Jurkat, Clone E6-1 (cell line): ENCODE measurements around the gene HLA-DRB5. TPM values are rescaled to one million over a fixed set of nuclear protein-coding genes. Genes with fewer than 3 reads are reported as not detected.
A peak's percentile ranks its signal among the peaks of the same experiment; 100 is the strongest.
"Not testable (repeated sequence)": the region's sequence is repeated elsewhere in the genome, so short reads cannot be mapped to it uniquely, and the experiment has no call there.

Source experiments
- DNase-seq: peaks from one replicate; pipeline ENCODE4 v3.0.0-alpha.2; 2011; ENCODE audit warnings: low read depth, low spot score
- H3K4me3 ChIP-seq: 2 replicates; pipeline ENCODE4 v1.5.1; 2011; ENCODE audit warnings: mild to moderate bottlenecking, low read length, control low read depth, moderate library complexity
- polyA plus RNA-seq: library from polyadenylated mRNA; unstranded; fragments of >200 nt; gene quantifications from one replicate; pipeline ENCODE4 v1.2.1, GENCODE V29; 2012; ENCODE audit warnings: missing spikeins; ENCODE audit not compliant: insufficient read length, insufficient read depth

HLA-DRB5 gene
- polyA plus RNA-seq: 1.9 TPM

- DNase-seq: peak; percentile 7
- H3K4me3 ChIP-seq: no peak within 1 kb of the TSS
Measured at GRCh38 chr6:32529697-32530430, at the start of gene HLA-DRB5. TSS of gene HLA-DRB5 (minus strand) at chr6:32530287. CDS start at chr6:32530224, 63 bp downstream.

- H3K4me3 ChIP-seq: no peak overlapping the region
- no peak for DNase-seq
Measured at GRCh38 chr6:32578962-32579361, 48.9 kb upstream of the HLA-DRB5 start.

DNA sequence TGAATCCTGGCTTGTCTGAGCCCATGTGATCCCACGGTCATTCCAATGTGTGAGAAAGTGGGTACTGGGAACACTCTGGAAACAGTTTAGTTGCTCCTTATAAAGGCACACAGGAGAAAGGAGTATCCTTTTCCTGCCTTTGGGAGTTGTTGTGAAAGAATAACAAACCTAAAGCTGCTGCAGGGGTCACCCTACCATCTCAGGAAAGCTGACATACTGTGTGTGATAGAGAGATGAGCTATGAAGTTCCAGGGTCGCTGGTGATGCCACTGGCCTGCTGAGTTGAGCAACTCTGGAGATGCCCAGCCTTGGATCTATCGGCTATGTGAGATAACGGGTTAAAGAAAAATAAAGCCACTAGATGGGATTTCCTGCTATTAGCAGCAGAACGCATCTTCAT, 47.4 kb upstream of the HLA-DRB5 start:
- DNase-seq, H3K4me3 ChIP-seq: not testable (repeated sequence)

DNA sequence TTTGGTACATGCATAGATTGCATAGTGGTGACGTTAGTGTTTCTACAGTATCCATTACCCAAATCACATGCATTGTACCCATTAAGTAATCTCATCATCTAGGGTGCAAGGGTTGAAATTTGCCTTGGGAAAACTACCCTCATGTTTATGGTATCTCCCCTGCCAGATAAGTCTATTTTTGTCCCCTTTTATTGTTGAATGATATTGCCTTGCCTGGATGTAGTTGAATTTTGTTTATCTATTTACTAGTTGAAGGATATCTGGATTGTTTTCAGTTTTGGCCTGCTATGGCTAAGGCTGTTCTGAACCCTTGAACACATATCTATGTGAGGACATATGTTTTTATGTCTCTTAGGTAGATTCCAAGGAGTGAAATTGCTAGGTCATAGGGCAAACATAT, 46.2 kb upstream of the HLA-DRB5 start:
- DNase-seq: no peak
- H3K4me3 ChIP-seq: no peak overlapping the region

DNA sequence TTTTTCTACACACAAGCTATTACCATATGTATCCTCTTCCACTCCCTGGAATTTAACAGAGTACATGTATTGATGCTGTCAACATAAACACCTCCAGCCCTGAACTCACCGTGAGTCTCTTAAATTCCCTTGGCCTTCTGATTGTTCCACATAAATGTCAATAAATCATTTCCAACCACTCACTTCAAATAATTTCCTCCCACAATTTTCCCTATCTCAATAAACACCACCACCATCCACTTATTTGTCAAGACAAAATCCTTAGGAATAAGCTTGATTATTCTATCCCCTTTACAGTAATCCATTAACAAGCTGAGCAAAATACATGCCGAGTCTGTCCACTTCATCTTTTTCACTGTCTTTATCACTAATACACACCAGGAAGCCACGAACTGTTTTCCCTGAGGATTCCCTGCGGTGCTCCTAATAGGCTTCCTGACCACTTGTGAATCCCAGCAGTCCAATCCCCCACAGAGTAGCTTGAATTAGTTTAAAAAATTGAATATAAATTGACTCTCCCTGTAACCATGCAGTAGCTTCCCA, 40.3 kb upstream of the HLA-DRB5 start:
- H3K4me3 ChIP-seq: no peak overlapping the region
- no peak for DNase-seq

DNA sequence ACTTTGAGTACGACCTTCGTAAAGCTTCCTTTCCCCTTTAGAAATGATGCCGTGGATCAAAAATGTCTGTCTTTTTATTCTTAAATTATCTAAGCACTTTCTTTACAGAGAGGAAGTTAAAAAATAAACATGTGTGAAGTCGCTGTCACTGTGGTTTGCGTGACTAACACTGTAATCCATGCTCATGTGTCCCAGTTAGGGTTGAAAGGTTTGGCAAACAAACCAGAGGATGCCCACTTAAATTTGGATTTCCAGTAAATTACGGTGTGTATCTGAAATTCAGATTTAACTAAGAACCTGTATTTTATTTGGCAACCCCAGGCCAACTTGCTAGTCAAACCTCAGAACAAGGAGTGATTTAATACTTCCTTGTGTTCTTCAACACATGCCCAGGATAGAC, 38.5 kb upstream of the HLA-DRB5 start:
- no peak overlapping the region for H3K4me3 ChIP-seq
- DNase-seq: no peak

- no peak for DNase-seq
- no peak overlapping the region for H3K4me3 ChIP-seq
Measured at GRCh38 chr6:32566957-32567356, 36.9 kb upstream of the HLA-DRB5 start.

DNA sequence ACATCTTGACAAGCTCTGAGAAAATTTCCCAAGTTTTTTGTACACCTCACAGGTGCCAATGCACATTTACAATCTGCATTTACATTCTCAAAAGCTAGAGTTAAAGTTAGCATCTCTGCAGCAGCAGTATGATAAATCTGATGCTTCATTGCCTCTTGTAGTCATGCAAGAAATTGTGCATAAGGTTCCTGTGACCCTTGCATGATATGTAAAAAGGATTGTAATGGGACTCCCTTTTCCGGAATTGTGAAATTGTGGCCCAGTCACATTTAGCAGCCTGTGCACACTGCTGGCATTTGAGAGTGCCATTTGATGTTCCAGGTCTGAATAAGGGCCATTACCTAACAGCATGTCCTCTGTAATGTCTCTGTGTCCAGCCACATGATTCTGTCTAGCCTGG, 35.4 kb upstream of the HLA-DRB5 start:
- no peak overlapping the region for H3K4me3 ChIP-seq
- no peak for DNase-seq

GRCh38 chr6:32562940-32563339, 32.9 kb upstream of the HLA-DRB5 start:
- no peak for DNase-seq
- H3K4me3 ChIP-seq: no peak overlapping the region

DNA sequence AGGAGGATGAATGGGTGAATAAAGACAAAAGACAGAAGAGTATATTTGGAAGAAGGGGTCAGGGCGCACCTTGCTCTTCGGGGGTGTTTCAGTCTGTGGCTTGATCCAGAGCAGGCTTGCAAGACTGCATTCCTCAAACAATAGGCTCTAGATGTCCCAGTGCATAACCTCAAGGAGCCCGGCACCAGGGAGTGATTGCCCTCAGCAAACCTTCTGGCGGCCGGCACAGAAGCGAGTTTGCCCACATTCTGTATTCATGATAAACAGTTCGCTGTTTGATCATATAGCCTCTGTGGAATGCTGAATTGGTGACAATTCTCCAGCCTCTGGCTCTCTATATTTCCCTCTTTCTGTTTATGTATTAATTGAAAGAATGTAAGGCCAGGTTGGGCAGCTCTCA, 29.7 kb upstream of the HLA-DRB5 start:
- no peak for DNase-seq
- H3K4me3 ChIP-seq: no peak overlapping the region

DNA sequence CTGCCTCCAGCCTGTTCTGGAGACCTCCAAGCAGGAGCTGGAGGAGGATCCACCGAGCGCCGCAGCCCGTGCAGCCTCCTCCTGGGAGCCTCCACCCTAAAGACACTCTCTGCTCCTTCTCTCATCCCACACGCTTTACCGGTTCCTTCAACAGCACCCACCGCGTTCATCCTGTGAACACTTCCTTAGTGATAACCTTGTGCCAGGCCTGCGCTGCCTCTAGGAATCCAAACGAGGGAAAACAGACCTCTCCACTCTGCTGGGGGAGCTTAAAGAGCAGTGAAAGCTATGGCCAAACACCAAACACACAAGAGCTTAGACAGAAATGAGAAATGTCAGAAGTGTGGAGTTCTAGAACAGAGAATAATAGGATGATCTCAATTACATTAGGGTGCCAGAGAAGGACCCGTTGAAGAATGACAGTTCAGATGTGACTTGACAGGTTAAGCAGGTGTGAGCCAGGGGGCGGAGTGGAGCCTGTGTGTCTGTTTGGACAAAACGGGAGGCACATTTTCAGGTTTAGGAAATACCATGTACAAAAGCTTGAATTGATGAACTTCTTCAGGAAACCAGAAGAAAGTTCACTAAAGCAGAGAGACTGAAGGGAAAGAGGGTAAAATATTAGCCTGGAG, 28.5 kb upstream of the HLA-DRB5 start:
- no peak for DNase-seq
- H3K4me3 ChIP-seq: no peak overlapping the region

DNA sequence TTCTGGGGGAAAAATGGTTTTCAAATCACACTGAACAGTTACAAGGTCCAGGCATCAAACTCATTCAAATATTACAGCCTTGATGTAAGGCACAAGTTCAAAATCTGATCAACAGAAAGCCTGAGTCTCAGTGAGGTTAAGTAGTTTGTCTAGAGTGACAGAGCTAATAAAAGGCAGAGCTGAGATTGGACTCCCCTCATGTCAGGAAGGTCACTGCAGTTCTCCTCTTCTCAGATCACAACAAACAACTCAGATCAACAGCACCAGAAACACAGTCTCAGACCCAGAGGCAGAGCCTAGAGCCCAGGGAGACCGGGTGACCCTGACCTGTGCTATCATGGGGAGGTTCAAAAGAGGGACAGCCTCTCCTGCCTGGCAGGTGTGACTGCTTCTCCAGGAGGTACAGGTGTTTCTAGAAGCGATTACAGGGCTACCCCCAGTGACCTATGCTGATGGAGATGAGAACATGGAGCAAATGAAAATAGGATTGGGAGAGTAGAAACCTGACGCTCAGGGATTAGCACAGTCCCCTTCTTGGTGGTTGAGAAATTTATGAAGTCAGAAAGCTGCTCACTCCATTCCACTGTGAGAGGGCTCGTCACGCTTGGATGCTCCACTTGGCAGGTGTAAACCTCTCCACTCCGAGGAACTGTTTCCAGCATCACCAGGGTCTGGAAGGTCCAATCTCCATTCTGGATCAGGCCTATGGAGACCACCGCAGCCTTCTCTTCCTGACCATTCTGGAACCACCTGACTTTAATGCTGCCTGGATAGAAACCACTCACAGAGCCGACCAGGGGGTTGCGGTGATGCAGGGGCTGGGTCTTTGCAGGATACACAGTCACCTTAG, 24.3 kb upstream of the HLA-DRB5 start:
- no peak overlapping the region for H3K4me3 ChIP-seq

DNA sequence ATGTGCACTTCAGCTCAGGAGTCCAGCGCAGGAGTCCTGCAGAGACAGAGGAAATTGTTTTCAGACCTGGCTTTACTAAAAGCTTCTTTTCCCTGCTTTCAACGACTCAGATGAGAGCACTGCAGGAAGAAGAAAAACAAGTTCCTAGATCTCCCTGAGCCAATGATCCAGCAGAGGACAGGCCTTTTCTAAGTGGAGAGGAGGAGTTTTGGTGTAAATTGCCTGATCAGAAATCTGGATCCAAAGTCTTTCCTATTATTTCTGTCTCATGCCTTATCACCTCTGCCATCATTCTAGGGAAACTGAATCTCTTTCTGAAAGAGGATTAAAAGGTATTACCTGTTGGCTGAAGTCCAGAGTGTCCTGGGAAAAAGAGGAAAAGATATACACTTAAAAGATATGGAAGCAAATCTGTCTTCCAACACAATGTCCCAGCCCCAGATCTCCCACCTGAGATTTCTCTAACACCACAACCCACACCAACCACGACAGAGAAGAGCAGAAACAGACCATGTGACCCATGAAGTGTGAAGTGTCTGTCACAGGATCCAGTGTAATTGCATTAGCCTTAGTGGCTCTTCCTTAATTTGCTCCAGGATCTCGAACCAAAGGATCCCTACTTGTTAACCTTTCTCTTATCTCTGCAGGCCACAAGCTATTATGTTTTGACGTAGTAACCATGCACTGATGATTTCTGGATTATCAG, 23.1 kb upstream of the HLA-DRB5 start:
- H3K4me3 ChIP-seq: no peak overlapping the region
- no peak for DNase-seq

More for the DNA sequence above, 24.3 kb upstream of the HLA-DRB5 start:
- DNase-seq: no peak

DNA sequence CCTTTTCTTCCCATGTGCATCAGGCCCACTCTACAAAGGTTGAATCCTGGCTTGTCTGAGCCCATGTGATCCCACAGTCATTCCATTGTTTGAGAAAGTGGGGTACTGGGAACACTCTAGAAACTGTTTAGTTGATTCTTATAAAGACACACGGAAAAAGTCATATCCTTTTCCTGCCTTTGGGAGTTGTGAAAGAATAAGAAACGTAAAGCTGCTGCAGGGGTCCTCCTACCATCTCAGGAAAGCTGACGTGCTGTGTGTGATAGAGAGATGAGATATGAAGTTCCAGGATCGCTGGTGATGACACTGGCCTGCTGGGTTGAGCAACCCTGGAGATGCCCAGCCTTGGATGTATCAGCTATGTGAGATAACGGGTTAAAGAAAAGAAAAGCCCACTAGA, 21.3 kb upstream of the HLA-DRB5 start:
- DNase-seq: no peak
- no peak overlapping the region for H3K4me3 ChIP-seq

GRCh38 chr6:32539839-32540238, 9.8 kb upstream of the HLA-DRB5 start:
- no peak overlapping the region for H3K4me3 ChIP-seq
- DNase-seq: no peak

DNA sequence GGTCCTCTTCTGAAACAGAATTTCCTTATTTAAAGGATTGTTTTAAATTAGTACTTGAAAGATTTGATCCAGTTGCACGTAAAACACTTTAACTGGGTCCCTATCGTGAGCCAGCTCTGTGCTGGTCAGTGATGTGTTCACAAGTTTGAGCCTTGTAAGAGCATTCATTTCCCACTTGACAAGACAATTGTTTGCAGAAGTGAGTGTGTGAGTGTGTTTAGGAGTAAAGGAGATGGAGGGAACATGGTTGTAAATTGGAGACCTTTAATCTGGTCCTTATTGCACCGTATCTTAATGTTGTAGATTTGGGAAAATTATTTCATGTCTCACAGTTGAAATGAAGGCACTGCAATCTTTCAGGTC, 325 bp upstream of the HLA-DRB5 start:
- DNase-seq, H3K4me3 ChIP-seq: not testable (repeated sequence)

- no peak overlapping the region for H3K4me3 ChIP-seq
- DNase-seq: no peak
Measured at GRCh38 chr6:32522302-32523047, 7.6 kb downstream of the HLA-DRB5 start.

- no peak overlapping the region for H3K4me3 ChIP-seq
- no peak for DNase-seq
Measured at GRCh38 chr6:32519910-32520258, 10.2 kb downstream of the HLA-DRB5 start.
